GM19099 (cell line): Measurements from ENCODE around the gene TOP3A.

ENCODE experiments used
- POLR2A ChIP-seq: IDR thresholded peaks from 3 replicates; pipeline ENCODE4 v1.6.1; 2011; ENCODE audit warnings: low read depth; ENCODE audit not compliant: insufficient read length; ENCODE audit errors: extremely low read depth

The TOP3A gene

DNA sequence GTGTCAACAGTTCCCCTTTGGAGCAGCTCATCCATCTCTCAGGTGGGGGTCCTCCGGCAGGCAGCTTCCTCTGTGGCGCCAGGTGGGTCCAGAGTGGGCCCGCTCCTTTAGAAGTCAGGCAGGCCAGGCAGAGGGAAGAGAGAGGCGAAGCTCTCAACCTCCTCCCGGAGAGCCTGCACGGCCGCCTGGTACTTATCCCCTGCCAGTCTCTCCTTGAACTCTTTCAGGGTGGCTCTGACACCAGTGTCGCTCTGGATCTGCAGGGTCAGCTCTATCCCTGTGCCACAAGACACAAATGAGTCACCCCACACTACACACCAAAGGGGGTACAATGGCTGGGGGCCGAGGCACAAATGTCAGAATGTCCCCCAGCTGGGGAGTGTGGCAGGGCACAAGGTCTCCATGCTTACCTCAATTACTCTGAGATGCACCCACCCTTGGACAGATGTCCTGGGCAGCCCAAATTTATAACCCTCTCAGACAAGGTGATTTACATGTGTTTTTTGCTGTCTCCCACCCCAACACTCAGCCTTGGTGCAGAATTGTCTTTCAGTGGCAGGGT is 13.9 kb upstream of the TOP3A start:
- TF ChIP-seq POLR2A: no peak

DNA sequence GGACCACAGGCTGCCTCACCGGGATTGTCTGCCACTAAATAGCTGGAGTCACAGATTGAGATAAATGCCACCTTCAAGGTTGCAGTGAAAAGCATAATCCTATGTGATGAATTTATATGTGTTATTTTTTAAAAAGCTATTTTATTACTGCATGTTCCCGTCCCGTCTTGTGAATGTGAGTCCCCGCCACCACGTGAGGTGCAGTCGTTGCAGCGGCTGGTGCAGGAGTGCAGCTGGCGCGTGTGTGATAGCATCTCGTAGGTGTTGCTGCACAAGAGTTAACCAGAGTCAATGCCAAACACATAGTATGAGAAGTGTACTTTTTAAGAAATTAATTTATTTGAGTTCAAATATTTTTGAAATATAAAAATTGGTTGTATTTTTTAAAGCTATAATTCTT is 12.8 kb upstream of the TOP3A start:
- no peak for TF ChIP-seq POLR2A

DNA sequence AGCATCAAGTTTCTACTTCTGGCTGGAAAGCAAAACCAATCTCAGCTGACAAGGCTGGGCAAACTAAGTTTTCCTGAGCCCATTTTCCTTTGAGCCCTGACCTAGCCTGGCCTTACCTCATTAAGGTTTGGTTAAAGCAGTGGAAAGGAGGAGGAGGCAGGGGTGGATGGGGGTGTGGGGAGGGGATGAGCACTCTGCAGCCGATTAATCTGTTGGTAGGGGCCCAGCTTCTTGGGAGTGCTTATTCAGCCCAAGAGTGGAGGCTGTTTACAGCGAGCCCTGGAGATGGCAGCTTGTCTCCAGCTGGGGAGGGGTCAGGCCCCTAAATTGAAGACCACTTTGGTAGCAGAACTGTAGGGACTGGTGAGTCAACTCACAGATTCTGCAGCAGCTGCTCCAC is 12.3 kb upstream of the TOP3A start:
- no peak for TF ChIP-seq POLR2A

DNA sequence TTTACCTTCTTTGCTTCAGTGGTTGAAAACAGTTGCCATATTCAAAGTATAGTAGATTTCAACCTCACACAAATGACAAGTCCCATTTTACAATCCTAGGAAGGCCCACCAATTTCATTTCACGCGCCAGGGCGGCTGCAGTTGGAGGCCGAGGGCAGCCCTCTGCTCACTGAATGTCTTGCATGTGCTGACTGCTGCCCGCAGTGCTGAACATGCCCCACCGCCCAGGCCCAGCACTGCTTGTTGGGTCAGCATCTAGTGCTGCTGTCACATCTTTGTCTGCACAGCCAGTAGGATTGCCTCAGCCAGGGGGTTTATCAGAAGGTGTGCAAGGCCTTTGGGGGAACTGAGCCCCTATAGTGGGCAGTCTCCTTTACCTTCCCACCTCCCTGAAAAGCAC is 11.8 kb upstream of the TOP3A start:
- TF ChIP-seq POLR2A: no peak

- no peak for TF ChIP-seq POLR2A
These were observed 11.2 kb upstream of the TOP3A start for GRCh38 chr17:18326039-18326438.

- no peak for TF ChIP-seq POLR2A
These were observed 9.6 kb upstream of the TOP3A start for GRCh38 chr17:18324140-18325050.

DNA sequence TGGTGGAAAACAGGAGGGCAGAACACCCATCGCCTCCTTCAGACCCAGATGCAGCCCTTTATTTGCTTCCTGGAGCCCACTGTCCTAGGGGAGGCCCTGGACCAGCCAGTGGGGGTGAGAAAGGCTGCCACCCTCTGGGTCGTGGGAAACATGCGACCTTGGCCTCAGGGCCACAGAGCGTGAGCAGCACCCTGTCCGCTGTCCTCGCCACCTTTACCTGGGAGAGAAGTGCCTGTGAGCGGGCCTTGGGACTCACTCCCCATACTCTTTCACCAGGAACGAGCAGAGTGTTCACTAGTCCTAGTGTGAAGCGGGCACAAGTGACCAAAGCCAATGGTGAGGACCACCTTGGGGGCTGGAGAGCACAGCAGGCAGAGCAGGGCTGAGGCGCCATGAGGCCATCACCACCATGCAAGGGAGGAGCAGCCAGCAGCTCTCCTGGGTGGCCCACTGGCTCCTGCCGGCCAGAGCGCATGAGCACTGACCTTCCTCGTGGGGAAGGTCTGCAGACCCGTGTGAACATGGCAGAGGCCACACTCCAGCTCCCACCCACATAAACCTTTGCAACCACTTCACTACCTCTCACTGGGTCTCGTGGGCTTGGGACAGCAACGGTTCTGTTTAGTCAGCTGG is 8.8 kb upstream of the TOP3A start:
- no peak for TF ChIP-seq POLR2A

GRCh38 chr17:18323007-18323406 is 8.2 kb upstream of the TOP3A start:
- TF ChIP-seq POLR2A: no peak

DNA sequence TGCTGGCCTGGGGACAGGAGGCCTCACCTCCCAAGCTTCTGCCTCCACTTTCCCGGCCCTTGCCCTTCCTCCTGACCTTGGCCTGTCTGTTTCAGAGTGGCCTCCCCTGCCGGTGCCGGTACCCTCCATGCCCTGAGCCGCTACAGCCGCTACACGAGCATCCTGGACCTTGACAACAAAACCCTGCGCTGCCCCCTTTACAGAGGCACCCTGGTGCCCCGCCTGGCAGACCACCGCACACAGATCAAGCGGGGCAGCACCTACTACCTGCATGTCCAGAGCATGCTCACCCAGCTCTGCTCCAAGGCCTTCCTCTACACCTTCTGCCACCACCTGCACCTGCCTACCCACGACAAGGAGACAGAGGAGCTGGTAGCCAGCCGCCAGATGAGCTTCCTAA is 7.7 kb upstream of the TOP3A start:
- TF ChIP-seq POLR2A: no peak

GRCh38 chr17:18321309-18321708 is 6.5 kb upstream of the TOP3A start:
- TF ChIP-seq POLR2A: no peak

DNA sequence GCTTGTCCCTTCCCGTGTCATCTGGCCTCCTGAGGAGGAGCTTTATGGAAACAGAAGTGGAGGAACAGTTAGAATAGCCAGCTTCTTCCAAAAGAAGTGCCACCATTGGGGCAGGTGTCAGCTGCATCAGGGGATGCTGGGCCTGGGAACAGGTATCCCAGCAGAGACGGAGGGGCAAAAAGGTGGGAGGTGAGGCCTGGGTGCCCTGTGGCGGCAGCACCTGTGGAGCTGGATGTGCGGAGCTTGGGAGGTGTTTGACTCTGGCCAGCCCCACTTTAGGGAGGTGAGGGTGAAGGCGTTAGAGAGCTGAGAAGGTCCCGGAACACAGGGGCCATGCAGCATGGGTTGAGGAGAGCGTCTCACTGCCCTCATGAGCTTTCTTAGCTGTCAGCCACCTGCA is 5.5 kb upstream of the TOP3A start:
- TF ChIP-seq POLR2A: no peak

- no peak for TF ChIP-seq POLR2A
These were observed 4.9 kb upstream of the TOP3A start for GRCh38 chr17:18319604-18320256.

DNA sequence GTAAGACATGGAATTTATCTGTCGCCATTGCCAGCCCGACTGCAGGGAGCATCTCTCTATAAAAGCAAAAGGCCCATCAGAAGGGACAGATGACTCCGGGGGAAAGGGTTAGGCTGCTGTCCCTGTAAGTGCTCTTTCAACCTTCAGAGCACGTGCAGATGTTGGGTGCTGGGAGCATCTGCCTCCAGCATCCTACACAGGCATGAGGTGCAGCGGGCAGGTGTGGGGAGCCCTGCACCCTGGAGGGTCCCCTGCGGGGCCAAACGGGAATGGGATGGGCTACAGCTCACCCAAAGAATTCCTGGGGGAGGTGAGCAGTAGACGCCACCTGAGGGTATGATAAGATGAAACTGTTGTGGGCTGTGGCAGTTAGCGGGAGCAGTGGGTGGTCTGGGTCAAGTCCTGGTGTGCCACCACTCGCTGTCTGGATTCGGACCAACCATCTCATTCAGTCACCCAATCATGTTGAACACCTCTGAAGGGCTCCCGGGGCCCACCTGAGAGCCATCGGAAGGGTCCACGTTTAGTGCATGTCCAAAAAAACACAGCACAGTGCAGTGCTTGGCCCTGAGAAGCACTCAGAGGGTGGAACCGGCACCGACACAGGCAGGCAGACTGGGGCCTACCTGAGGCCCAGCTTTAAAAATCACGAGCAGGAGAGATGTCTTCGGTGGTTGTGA is 4.1 kb upstream of the TOP3A start:
- TF ChIP-seq POLR2A: no peak

- TF ChIP-seq POLR2A: no peak
These were observed 3.3 kb upstream of the TOP3A start for GRCh38 chr17:18318117-18318516.

DNA sequence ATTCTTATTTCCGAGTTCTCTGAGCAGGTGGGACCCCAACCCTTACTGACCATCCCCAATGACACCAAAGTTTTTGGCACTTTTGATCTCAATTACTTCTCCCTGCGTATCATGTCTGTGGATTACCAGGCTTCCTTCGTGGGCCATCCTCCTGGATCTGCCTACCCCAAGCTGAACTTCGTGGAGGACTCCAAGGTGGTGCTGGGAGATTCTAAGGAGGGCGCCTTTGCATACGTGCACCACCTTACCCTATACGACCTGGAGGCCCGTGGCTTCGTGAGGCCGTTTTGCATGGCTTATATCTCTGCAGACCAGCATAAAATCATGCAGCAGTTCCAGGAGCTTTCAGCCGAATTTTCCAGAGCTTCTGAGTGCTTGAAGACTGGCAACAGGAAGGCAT is 1.2 kb upstream of the TOP3A start:
- no peak for TF ChIP-seq POLR2A

- TF ChIP-seq POLR2A: no peak
These were observed 748 bp upstream of the TOP3A start for GRCh38 chr17:18315562-18315922.
